BLaER1 (cell line): ENCODE measurements around the gene LBHD1.
A peak's percentile ranks its signal among the peaks of the same experiment; 100 is the strongest.

Experiments
- H3K27ac ChIP-seq: shearing (Covaris generic); formaldehyde crosslinking; 2 replicates; pipeline ENCODE4 v1.8.1; 2022
- H3K27me3 ChIP-seq: shearing (Covaris generic); formaldehyde crosslinking; 2 replicates; pipeline ENCODE4 v1.8.1; 2022
- H3K36me3 ChIP-seq: shearing (Covaris generic); formaldehyde crosslinking; 2 replicates; pipeline ENCODE4 v1.8.1; 2022
- H3K4me1 ChIP-seq: shearing (Covaris generic); formaldehyde crosslinking; 2 replicates; pipeline ENCODE4 v1.8.1; 2022
- H3K4me2 ChIP-seq: shearing (Covaris generic); formaldehyde crosslinking; 2 replicates; pipeline ENCODE4 v1.8.1; 2022
- H3K4me3 ChIP-seq: shearing (Covaris generic); formaldehyde crosslinking; 2 replicates; pipeline ENCODE4 v1.8.1; 2022
- H3K9ac ChIP-seq: shearing (Covaris generic); formaldehyde crosslinking; 2 replicates; pipeline ENCODE4 v1.8.1; 2022
- H3K9me3 ChIP-seq: shearing (Covaris generic); formaldehyde crosslinking; 2 replicates; pipeline ENCODE4 v1.8.1; 2022
- H4K20me1 ChIP-seq: shearing (Covaris generic); formaldehyde crosslinking; 2 replicates; pipeline ENCODE4 v1.8.1; 2022
- Cebpa-rat ChIP-seq: shearing (Covaris generic); IDR thresholded peaks from 2 replicates; pipeline ENCODE4 v1.8.1; 2022

LBHD1 gene

GRCh38 chr11:62671608-62672389 lies at the start of gene LBHD1, which contains the start of gene UQCC3:
LBHD1 (minus strand) TSS chr11:62672267; CDS start chr11:62670031, 2,236 bp downstream.
UQCC3 (plus strand) TSS chr11:62671673; CDS start chr11:62671746, 73 bp downstream.
- no peaks in the 10 kb centered on the region for H3K27me3 ChIP-seq
- H3K27ac ChIP-seq = peak within 1 kb of the TSS; percentile 86
- H3K4me1 ChIP-seq = peaks cover 59% of the 10 kb centered on the region
- peaks cover 31% of the 10 kb centered on the region for H4K20me1 ChIP-seq
- no peak for TF ChIP-seq Cebpa-rat
- H3K9ac ChIP-seq = peak within 1 kb of the TSS; percentile 95
- H3K36me3 ChIP-seq = peaks cover 61% of the 10 kb centered on the region
- H3K4me3 ChIP-seq = peak within 1 kb of the TSS; percentile 87
- peak within 1 kb of the TSS; percentile 91 for H3K4me2 ChIP-seq
- H3K9me3 ChIP-seq = no peaks in the 10 kb centered on the region

GRCh38 chr11:62719302-62719978 lies 47.4 kb upstream of the LBHD1 start:
- TF ChIP-seq Cebpa-rat = no peak
- Histone ChIP-seq H3K9me3 (no peaks in the 10 kb centered on the region), H4K20me1 (peaks cover 66% of the 10 kb centered on the region), H3K27me3 (no peaks in the 10 kb centered on the region), H3K36me3 (peaks cover 98% of the 10 kb centered on the region), H3K4me1 (peaks cover 13% of the 10 kb centered on the region), H3K27ac (no peak overlapping the region), H3K4me3 (no peak overlapping the region), H3K9ac (no peak overlapping the region), H3K4me2 (no peak overlapping the region)

- Histone ChIP-seq H3K9ac (peak overlapping the region; percentile 53; the same call in 1 of the 2 replicates), H3K9me3 (no peaks in the 10 kb centered on the region), H3K27ac (no peak overlapping the region), H3K36me3 (peaks cover 98% of the 10 kb centered on the region), H3K27me3 (no peaks in the 10 kb centered on the region), H3K4me3 (no peak overlapping the region), H3K4me1 (no peaks in the 10 kb centered on the region), H4K20me1 (peaks cover 40% of the 10 kb centered on the region), H3K4me2 (no peak overlapping the region)
- TF ChIP-seq Cebpa-rat = no peak
Measured at GRCh38 chr11:62716816-62717215, 44.7 kb upstream of the LBHD1 start.

- H3K9me3 ChIP-seq = no peaks in the 10 kb centered on the region
- no peaks in the 10 kb centered on the region for H3K4me1 ChIP-seq
- no peaks in the 10 kb centered on the region for H3K27me3 ChIP-seq
- H3K4me3 ChIP-seq = no peak overlapping the region
- peaks cover 98% of the 10 kb centered on the region for H3K36me3 ChIP-seq
- H3K9ac ChIP-seq = peak overlapping the region; percentile 53; the same call in 1 of the 2 replicates
- no peak overlapping the region for H3K27ac ChIP-seq
- H4K20me1 ChIP-seq = peaks cover 38% of the 10 kb centered on the region; the same call in 1 of the 2 replicates
- TF ChIP-seq Cebpa-rat = no peak
- no peak overlapping the region for H3K4me2 ChIP-seq
Measured at GRCh38 chr11:62716206-62716605, 44.1 kb upstream of the LBHD1 start.

- no peaks in the 10 kb centered on the region for H3K9me3 ChIP-seq
- H3K4me2 ChIP-seq = no peak overlapping the region
- TF ChIP-seq Cebpa-rat = no peak
- H3K36me3 ChIP-seq = peaks cover 98% of the 10 kb centered on the region
- no peaks in the 10 kb centered on the region for H3K27me3 ChIP-seq
- no peak overlapping the region for H3K4me3 ChIP-seq
- H3K27ac ChIP-seq = no peak overlapping the region
- H4K20me1 ChIP-seq = peaks cover 38% of the 10 kb centered on the region; the same call in 1 of the 2 replicates
- H3K4me1 ChIP-seq = peaks cover 2% of the 10 kb centered on the region; the same call in 1 of the 2 replicates
- no peak overlapping the region; the same call in 1 of the 2 replicates for H3K9ac ChIP-seq
Measured at GRCh38 chr11:62715150-62716130, 43.4 kb upstream of the LBHD1 start.

GRCh38 chr11:62713343-62713742 lies 41.3 kb upstream of the LBHD1 start:
- peaks cover 17% of the 10 kb centered on the region for H3K4me1 ChIP-seq

GRCh38 chr11:62712861-62713260 lies 40.8 kb upstream of the LBHD1 start:
- Histone ChIP-seq H3K27ac (peak overlapping the region; percentile 1; the same call in 1 of the 2 replicates), H3K36me3 (peaks cover 77% of the 10 kb centered on the region), H3K27me3 (no peaks in the 10 kb centered on the region), H3K4me3 (no peak overlapping the region), H3K9ac (no peak overlapping the region), H3K4me2 (no peak overlapping the region), H3K4me1 (peaks cover 21% of the 10 kb centered on the region), H4K20me1 (peaks cover 22% of the 10 kb centered on the region; the same call in 1 of the 2 replicates), H3K9me3 (no peaks in the 10 kb centered on the region)
- TF ChIP-seq Cebpa-rat = no peak

More at GRCh38 chr11:62713343-62713742, 41.3 kb upstream of the LBHD1 start:
- H3K4me3 ChIP-seq = no peak overlapping the region
- H3K36me3 ChIP-seq = peaks cover 82% of the 10 kb centered on the region
- H3K9me3 ChIP-seq = no peaks in the 10 kb centered on the region
- H3K27me3 ChIP-seq = no peaks in the 10 kb centered on the region
- H3K4me2 ChIP-seq = no peak overlapping the region
- 0 out of 2 replicates have a peak overlapping the region, but pooled peaks have one; percentile 1 for H3K27ac ChIP-seq
- TF ChIP-seq Cebpa-rat = no peak
- H4K20me1 ChIP-seq = peaks cover 26% of the 10 kb centered on the region; the same call in 1 of the 2 replicates
- no peak overlapping the region for H3K9ac ChIP-seq

GRCh38 chr11:62712276-62712812 lies 40.3 kb upstream of the LBHD1 start:
- no peak for TF ChIP-seq Cebpa-rat
- Histone ChIP-seq H3K4me2 (no peak overlapping the region), H4K20me1 (peaks cover 16% of the 10 kb centered on the region; the same call in 1 of the 2 replicates), H3K27me3 (no peaks in the 10 kb centered on the region), H3K9me3 (no peaks in the 10 kb centered on the region), H3K27ac (no peak overlapping the region; the same call in 1 of the 2 replicates), H3K4me3 (no peak overlapping the region), H3K4me1 (peaks cover 27% of the 10 kb centered on the region), H3K36me3 (peaks cover 72% of the 10 kb centered on the region), H3K9ac (no peak overlapping the region)

GRCh38 chr11:62710001-62710345 lies 37.9 kb upstream of the LBHD1 start:
- Histone ChIP-seq H3K27me3 (no peaks in the 10 kb centered on the region), H3K9ac (peak overlapping the region; percentile 92), H3K36me3 (peaks cover 49% of the 10 kb centered on the region), H3K4me1 (peaks cover 46% of the 10 kb centered on the region), H3K4me3 (peak overlapping the region; percentile 69), H3K9me3 (no peaks in the 10 kb centered on the region), H3K4me2 (peak overlapping the region; percentile 99), H3K27ac (peak overlapping the region; percentile 98), H4K20me1 (no peaks in the 10 kb centered on the region)
- TF ChIP-seq Cebpa-rat = no peak
